Activated CD4-positive, CD25-positive, alpha-beta regulatory T cell treated with anti-CD3 and anti-CD28 coated beads, Interleukin-2, amount 50 U/mL, for 24 hours (primary cell): ENCODE data around the gene MFAP3L.
A peak's percentile ranks its signal among the peaks of the same experiment; 100 is the strongest.
"Not testable (repeated sequence)": the region's sequence is repeated elsewhere in the genome, so short reads cannot be mapped to it uniquely, and the experiment has no call there.

Source experiments
- ATAC-seq, 2 donors: fragments of 150-1000 bp; cut with Tn5 transposase; one replicate each; pipeline ENCODE4 v1.10.0; 2021; ENCODE audit warnings: mild to moderate bottlenecking in 1 of 2, moderate library complexity in 1 of 2

The MFAP3L gene

DNA sequence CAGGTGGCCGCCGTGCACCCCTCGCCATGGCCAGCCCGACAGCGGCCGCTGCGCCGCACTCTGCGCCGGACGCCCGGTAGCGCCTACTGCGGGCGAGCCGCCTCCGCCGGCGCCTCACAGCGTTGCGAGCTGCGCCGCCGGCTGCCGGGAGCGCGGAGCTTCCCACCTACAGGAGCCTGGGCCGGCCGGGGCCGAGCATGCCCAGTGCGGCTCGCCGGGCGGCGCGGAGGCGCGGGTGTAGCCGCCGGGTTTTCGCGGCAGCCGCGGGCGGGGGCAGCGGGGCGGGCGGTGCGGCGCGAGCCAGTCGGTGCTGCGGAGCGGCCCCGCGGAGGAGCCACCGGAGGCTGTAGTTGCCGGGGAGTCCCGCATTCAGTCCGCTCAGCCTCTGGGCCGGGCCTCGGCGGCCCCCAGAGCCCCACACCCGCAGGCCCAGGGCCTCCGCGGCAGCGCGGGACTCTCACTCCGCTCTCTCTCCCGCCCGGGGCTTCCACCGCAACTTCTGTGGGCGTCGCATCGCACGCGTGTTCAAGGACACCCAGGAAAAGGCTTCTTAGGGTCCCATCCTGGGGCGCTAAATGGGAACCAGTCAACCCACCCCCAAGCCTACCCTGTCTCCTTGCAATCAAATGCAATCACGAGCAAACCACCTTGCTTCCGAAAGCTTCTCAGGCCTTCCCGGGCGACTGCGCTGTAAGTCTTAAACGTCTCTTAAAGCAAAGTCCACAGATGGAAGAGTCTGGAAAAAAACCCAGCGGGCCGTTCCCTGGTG, at the start of gene MFAP3L:
TSS of gene MFAP3L (minus strand) at position 143 of the 769 bp plus-strand sequence. CDS start 20,518 bp downstream, outside the sequence.
- peak; percentile 82 to 83 for ATAC-seq

GRCh38 chr4:170071196-170071595, 45.0 kb upstream of the MFAP3L start:
- ATAC-seq, result no peak

GRCh38 chr4:170068438-170069128, 42.4 kb upstream of the MFAP3L start:
- ATAC-seq, result no peak

GRCh38 chr4:170059421-170059820, 33.2 kb upstream of the MFAP3L start:
- no peak for ATAC-seq

DNA sequence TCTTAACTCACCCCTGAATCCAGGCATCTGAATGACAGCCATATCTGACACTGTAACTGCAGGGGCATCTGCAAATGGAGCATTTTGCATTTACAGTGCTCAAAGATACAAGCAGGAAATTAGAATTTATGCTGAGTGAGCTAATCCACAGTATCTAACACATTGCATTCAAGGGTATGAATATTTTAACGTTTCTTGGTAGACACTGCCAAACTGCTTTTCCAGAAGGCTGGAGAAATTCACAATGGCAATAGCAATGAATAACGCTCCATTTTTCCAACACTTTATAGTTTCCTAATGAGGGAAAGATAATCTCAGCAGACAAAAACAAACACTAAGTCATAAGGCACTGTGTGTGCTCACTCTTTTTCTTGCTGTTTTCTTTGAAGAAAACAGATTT, 32.6 kb upstream of the MFAP3L start:
- ATAC-seq, result no peak

- ATAC-seq, result no peak
These were observed 31.7 kb upstream of the MFAP3L start for GRCh38 chr4:170057866-170058265.

- ATAC-seq, result no peak
These were observed 26.7 kb upstream of the MFAP3L start for GRCh38 chr4:170052919-170053318.

- no peak for ATAC-seq
These were observed 25.2 kb upstream of the MFAP3L start for GRCh38 chr4:170051402-170051801.

DNA sequence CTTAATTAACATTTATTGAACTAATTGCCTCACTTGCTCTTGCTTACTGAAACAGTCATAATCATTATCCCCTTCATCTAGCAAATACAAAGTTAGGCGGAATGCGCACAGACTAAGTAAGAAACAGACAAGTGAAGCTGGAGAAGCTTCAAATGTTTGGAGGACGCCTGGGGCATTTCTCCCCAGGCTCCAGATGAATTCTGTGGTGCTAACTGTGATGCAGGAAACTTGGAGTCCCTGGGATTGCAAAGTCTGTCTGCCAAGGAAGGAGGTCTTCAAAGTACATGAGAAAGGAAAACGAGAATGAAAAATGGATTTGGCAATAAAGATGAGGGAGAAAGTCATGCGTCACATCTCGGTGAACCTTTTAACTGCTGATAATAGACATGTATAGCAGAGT, 23.6 kb upstream of the MFAP3L start:
- ATAC-seq, result no peak

DNA sequence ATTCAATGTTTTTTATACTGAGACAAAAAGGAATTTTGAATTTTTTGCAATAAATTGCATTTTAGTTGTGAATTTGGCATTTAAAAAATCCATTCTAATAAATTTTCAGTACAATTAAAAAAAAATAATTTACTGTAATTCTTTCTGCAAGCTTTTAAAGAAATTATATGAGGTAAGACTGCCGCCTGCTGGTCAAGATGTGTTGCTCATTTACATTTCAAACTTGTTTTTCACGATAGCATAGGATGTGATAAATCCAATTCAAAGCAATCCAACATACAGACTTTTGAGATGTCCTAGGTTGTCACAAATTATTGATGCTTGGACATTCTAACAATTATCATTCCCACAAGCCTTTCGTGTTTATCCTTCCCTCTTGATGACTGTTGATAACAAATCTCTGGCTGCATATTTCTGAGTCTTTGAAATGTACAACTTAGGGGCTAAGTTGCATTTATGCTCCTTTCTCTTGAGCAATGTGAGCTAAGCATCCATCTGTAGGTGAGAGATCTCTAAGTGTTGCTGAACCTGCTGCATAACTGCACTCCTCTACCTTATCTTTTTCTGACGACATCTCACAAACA, 21.7 kb upstream of the MFAP3L start:
- no peak for ATAC-seq

DNA sequence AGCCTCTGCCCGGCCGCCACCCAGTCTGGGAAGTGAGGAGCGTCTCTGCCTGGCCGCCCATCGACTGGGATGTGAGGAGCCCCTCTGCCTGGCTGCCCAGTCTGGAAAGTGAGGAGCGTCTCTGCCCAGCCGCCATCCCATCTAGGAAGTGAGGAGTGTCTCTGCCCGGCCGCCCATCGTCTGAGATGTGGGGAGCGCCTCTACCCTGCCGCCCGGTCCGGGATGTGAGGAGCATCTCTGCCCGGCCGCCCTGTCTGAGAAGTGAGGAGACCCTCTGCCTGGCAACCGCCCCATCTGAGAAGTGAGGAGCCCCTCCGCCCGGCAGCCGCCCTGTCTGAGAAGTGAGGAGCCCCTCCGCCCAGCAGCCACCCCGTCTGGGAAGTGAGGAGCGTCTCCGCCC, 20.0 kb upstream of the MFAP3L start:
- ATAC-seq, result not testable (repeated sequence)

DNA sequence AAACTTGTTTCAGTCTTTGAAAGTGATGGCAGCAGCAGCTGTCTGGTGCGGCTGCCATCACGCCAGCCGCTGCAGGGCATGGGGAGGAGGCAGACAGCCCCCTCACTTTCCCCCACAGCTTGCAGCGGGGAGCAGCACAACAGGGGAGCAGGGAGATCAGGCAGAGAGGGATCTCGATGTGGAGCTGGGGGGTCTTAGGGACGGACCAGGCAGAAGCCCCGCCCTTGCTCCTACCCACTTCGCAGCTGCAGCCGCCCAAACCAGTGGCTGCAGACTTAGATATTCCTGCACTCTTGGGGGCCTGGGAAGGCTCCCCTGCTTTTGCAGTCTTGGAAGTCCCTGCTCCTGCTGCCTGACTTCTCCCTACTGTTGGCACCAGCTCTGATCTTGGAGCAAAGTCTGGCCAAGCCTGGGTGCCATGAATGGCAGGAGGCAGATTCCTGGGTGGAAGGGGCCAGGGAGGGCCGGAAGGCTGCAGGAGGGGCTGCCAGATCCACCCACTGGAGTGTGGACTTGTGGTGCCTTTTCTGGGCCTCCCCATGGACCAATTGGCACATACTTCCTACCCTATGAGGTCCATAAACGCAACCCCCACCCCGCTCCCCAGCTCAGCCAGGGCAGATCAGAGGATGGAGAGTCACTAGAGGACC, 14.0 kb upstream of the MFAP3L start:
- no peak for ATAC-seq

DNA sequence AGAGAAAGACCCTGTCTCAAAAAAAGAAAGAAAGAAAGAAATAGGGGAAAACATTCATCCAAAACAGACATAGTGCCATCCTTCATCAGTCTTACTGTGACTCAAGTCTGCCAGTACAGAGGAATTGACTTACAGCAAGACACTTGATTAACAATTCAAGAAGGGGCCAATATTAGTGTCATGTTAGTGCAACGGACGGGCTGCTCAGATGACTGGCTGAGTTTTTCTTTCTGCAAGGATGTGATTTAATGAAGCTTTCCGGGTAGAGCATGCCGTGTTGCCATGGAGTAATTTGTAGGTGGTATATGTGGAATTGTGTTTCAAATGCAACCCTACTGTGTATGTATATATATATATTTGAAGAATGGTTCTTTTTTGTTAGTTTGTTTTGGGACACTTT, 12.6 kb upstream of the MFAP3L start:
- ATAC-seq, result no peak

- no peak for ATAC-seq
These were observed 12.0 kb upstream of the MFAP3L start for GRCh38 chr4:170038232-170038631.

DNA sequence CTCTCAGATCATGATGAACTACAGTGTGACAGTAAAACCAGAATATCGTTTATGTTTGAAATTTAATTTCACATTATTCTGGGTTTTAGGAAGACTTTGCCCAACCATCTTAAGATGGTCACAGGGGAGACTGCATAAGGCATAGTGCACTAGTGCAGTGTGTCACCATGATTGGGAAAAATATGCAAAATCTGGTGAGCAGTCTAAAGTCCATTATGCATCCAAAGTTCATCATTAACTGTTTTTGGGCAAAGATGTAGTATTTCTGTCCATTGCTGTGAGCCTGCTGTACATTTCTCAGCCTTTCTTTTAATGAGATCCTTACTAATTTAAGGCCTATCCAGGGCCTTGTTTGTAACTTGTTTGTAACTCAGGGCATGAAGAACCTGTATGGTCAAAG, 11.3 kb upstream of the MFAP3L start:
- ATAC-seq, result no peak

- ATAC-seq, result no peak
These were observed 9.7 kb upstream of the MFAP3L start for GRCh38 chr4:170035845-170036244.

DNA sequence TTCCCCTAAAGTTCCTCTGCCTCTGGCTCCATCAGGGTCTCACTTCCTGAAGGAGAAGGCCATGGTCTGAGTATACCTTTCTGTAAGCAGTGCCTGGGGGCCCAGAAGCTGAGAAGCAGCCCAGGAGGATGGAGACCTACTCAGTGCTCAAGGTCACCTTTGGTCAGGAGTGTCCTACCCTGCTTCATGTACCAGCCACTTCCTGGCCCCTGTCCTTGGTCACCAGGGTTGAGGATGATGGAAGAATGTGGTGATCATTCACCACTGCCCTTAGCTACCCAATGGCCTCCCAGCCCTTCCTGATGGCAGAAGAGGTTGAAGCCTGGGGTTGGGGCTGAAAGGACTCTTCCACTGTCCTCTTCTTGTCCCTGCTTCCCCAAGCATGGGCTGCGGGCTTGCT, 9.0 kb upstream of the MFAP3L start:
- no peak for ATAC-seq

DNA sequence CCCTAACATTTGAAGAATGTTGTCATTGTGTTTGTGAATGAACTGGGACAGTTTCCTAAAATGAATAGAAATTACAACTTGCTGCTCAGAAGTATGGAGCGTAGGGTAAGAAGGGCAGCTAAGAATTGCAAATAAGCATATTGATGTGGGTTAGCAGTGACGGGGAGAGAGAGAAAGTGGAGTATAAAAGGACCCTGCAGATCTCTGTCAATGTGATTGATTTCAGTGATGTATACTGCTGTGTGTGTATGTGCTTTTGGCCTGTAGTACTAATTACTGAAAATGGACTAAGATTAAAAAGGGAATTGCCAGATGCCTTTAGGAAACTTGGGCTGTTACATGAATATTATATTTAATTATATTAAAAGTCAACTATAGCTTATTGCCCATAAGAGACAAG, 7.8 kb upstream of the MFAP3L start:
- no peak for ATAC-seq

GRCh38 chr4:170030121-170030520, 3.9 kb upstream of the MFAP3L start:
- ATAC-seq, result no peak

DNA sequence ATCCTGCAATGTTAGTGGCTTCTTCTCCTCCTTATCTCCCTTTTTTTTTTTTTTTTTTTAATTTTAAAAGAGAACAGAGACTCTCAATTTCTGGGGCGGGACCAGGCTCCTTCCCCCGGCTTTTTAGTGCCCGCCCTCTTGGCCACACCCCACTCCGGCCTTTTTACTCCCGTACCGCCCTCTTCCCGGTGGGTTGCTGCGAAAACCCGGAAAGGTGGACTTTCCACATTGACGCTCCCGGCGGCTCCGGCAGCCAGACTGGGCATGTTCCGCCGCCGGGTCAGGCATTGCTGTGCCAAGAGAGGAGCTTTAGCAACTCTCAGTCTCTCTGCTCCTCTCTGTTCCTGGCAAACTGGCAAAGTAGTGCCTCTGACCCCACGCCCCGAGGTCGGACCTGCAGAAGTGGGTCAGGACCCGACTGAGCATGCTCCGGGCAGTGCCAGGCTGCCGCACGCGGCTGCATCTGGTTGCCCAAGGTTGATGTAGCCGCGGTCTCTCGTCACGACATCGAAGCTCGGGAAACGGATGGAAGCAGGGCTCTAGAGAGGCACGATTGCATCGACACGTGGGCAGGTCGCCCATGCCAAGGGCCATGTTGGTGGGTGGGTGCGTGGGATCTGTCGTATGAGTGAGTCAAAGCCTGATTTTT, 1.1 kb upstream of the MFAP3L start:
- peak; percentile 63 to 70 for ATAC-seq

GRCh38 chr4:170025523-170026252, 507 bp downstream of the MFAP3L start:
- no peak for ATAC-seq

DNA sequence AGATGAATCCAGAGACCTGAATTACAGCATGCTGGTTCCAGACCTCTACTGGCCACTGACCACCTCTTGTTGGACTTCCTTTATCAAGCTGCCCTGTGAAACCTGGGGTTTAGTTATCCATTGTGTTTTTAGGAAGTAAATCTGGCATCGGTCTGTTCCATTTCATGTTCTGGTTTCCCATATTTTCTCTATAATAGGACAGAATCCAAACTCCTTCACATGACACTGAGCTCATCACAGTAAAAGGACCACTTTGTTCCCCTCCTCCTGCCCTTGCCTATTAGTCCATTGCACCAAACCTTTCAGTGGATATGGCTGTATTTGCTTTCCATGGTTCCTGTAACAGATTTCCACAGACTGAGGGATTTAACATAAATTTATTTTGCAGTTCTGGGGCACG, 4.0 kb downstream of the MFAP3L start:
- ATAC-seq, result no peak
